Peyer's patch (tissue), 4 donors: ENCODE measurements around the gene MED13L. TPM values are rescaled to one million over a fixed set of nuclear protein-coding genes. Genes with fewer than 3 reads are reported as not detected.

Source experiments
- DNase-seq, 3 donors: peaks; one replicate each; pipeline ENCODE4 v3.0.0-alpha.2; 2017 to 2019
- H3K27ac ChIP-seq, 4 donors: fragments of 200-600 bp; sonication (generic); one replicate each; pipeline ENCODE4 v1.5.1; 2016 to 2019
- H3K27me3 ChIP-seq, 2 donors: fragments of 200-600 bp; sonication (generic); one replicate each; pipeline ENCODE4 v1.5.1; 2019
- H3K36me3 ChIP-seq, 3 donors: fragments of 200-600 bp; sonication (generic); one replicate each; pipeline ENCODE4 v1.5.1; 2016 to 2019
- H3K4me1 ChIP-seq, 4 donors: fragments of 200-600 bp; sonication (generic); one replicate each; pipeline ENCODE4 v1.5.1; 2016 to 2019
- H3K4me3 ChIP-seq, 4 donors: fragments of 200-600 bp; sonication (generic); 1 replicate in 3 of 4; 2 replicates in 1 of 4; pipeline ENCODE4 v1.5.1; 2016 to 2019; ENCODE audit warnings: mild to moderate bottlenecking in 1 of 4
- H3K9me3 ChIP-seq, 4 donors: fragments of 200-600 bp; sonication (generic); one replicate each; pipeline ENCODE4 v1.5.1; 2016 to 2019; ENCODE audit warnings: mild to moderate bottlenecking in 1 of 4
- CTCF ChIP-seq, 6 experiments: fragments of 450-650 bp in 4 of 6; fragments of 200-600 bp in 2 of 6; sonication (generic) in 1 of 6; IDR thresholded peaks; one replicate each; pipeline ENCODE4 v1.5.1; 2017 to 2019; ENCODE audit warnings: antibody characterized with exemption in 6 of 6, mild to moderate bottlenecking in 3 of 6, moderate library complexity in 1 of 6
- POLR2A ChIP-seq, 2 donors: fragments of 450-650 bp; IDR thresholded peaks; one replicate each; pipeline ENCODE4 v1.5.1; 2017; ENCODE audit warnings: antibody characterized with exemption in 2 of 2, mild to moderate bottlenecking in 2 of 2, moderate library complexity in 2 of 2
- total RNA-seq, 4 donors: library from RNA; depleted of rRNA; stranded (reverse); fragments of >200 nt; gene quantifications; one replicate each; pipeline ENCODE4 v1.1.0, GENCODE V29; 2016

Gene MED13L
- total RNA-seq, 4 donors from 2014 or later: 127 to 181 (median 145) TPM

GRCh38 chr12:116317986-116318575 lies 40.6 kb upstream of the MED13L start:
- Histone ChIP-seq H3K4me3 (no peak overlapping the region), H3K27ac (peak overlapping the region in 1 of 4 donors; percentile 77), H3K36me3 (no peaks in the 10 kb centered on the region), H3K27me3 (no peaks in the 10 kb centered on the region), H3K9me3 (no peaks in the 10 kb centered on the region), H3K4me1 (peaks cover 0 to 15% (median 2%) of the 10 kb centered on the region in 4 donors)
- TF ChIP-seq POLR2A (IDR thresholded peaks at IDR 0.05) (no peak), CTCF (IDR thresholded peaks at IDR 0.05) (no peak)
- DNase-seq: no peak

- no peaks in the 10 kb centered on the region for H3K36me3 ChIP-seq
- no peak overlapping the region for H3K27ac ChIP-seq
- H3K4me1 ChIP-seq: peaks cover 0 to 15% (median 2%) of the 10 kb centered on the region in 4 donors
- no peaks in the 10 kb centered on the region for H3K27me3 ChIP-seq
- no peak for DNase-seq
- TF ChIP-seq CTCF (IDR thresholded peaks at IDR 0.05) (no peak), POLR2A (IDR thresholded peaks at IDR 0.05) (no peak)
- no peaks in the 10 kb centered on the region for H3K9me3 ChIP-seq
- H3K4me3 ChIP-seq: no peak overlapping the region
These were observed 39.6 kb upstream of the MED13L start for GRCh38 chr12:116317139-116317538.

DNA sequence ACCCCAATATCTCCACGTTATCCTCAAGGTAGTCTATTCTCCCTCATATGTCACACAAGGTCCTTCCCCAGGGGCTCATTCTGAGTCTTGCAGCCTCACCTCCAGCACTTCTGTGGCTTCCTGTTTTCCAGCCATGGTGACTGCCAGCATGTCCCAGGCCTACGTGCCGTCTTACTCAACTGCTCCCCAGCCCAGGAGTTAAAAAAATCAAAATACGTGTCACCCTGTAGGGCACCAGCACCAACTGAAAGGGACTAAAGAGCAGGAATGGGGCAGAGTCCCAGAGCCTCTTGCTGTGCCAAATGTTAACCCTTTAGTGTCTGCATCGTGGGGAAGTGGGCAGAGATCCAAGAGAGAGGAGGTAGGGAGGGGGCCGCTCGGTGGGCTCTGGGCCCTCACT lies 37.0 kb upstream of the MED13L start:
- DNase-seq: peak in 1 of 3 donors; percentile 14
- H3K4me1 ChIP-seq: peaks cover 0 to 15% (median 0%) of the 10 kb centered on the region in 4 donors
- H3K4me3 ChIP-seq: no peak overlapping the region
- TF ChIP-seq POLR2A (IDR thresholded peaks at IDR 0.05) (no peak), CTCF (IDR thresholded peaks at IDR 0.05) (no peak)
- no peaks in the 10 kb centered on the region for H3K36me3 ChIP-seq
- H3K9me3 ChIP-seq: no peaks in the 10 kb centered on the region
- H3K27me3 ChIP-seq: no peaks in the 10 kb centered on the region
- H3K27ac ChIP-seq: no peak overlapping the region

DNA sequence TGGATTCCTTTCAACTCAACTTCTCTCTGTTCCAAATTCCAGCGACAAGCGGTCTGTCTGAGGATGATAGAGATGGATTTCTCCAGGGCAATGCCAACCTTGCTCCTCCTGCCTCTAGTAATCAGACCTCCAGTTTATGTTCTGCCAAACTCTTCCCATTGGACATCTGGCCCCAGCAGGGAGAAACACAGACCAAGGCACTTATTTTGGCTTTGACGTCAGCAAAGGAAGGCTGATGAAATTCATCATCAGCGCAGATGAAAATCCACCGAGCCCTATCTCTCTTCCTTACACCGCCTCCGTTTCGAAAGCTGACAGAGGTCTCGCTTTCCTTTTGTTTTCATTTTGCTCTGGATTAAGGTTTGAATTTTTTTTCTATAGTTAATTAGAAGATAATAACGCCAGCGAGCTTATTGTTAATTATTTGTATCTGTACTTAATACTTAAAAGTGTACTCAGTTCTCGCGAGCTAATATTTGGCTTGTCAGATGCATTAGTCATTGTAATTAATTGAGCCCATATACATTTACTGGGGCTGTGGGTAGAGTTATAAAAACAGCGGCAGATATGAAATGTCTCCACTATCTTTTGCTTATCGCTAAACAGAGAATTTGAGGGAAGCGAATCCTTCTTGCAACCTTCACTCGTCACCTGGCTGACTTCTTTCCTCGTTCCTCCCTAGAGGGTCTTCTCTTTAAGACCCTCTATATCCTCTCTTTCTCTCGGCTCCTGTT lies 35.9 kb upstream of the MED13L start:
- Histone ChIP-seq H3K4me3 (no peak overlapping the region), H3K27ac (no peak overlapping the region), H3K4me1 (peaks cover 0 to 4% (median 0%) of the 10 kb centered on the region in 4 donors), H3K36me3 (no peaks in the 10 kb centered on the region), H3K9me3 (no peaks in the 10 kb centered on the region), H3K27me3 (no peaks in the 10 kb centered on the region)
- DNase-seq: peak in 1 of 3 donors; percentile 6
- TF ChIP-seq CTCF (IDR thresholded peaks at IDR 0.05) (no peak), POLR2A (IDR thresholded peaks at IDR 0.05) (no peak)

DNA sequence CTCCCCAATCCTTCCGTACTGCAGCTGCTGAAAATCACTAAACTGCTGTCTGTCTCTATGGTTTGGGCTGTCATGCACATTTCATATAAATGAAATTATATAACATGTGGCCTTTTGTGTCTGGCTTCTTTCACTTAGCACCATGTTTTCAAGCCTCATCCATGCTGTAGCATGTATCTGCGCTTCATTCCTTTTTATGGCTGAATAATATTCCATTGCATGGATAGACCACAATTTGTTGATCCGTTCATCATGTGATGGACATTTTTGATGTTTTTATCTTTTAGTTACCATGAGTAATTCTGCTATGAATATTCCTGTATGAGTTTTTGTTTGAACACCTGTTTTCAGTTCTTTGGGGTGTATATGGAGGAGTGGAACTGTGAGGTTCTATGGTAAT lies 32.6 kb upstream of the MED13L start:
- H3K27me3 ChIP-seq: no peaks in the 10 kb centered on the region
- no peak for DNase-seq
- no peaks in the 10 kb centered on the region for H3K9me3 ChIP-seq

More for the DNA sequence above, 32.6 kb upstream of the MED13L start:
- H3K27ac ChIP-seq: no peak overlapping the region
- H3K36me3 ChIP-seq: no peaks in the 10 kb centered on the region
- no peaks in the 10 kb centered on the region for H3K4me1 ChIP-seq
- H3K4me3 ChIP-seq: no peak overlapping the region
- TF ChIP-seq POLR2A (IDR thresholded peaks at IDR 0.05) (no peak), CTCF (IDR thresholded peaks at IDR 0.05) (no peak)
